Thyroid gland (tissue), 4 donors: ENCODE results near the gene LHCGR. TPM values are rescaled to one million over a fixed set of nuclear protein-coding genes. Genes with fewer than 3 reads are reported as not detected.

ENCODE experiments used
- DNase-seq, 2 donors: peaks; one replicate each; pipeline ENCODE4 v3.0.0-alpha.2; 2019
- H3K27ac ChIP-seq, 3 donors: fragments of 200-600 bp; sonication (generic); 1 replicate in 2 of 3; 2 replicates in 1 of 3; pipeline ENCODE4 v1.5.1; 2016 to 2019; ENCODE audit warnings: mild to moderate bottlenecking in 1 of 3, moderate library complexity in 1 of 3
- H3K27me3 ChIP-seq: fragments of 200-600 bp; sonication (generic); one replicate; pipeline ENCODE4 v1.5.1; 2019
- H3K36me3 ChIP-seq, 2 donors: fragments of 200-600 bp; sonication (generic); one replicate each; pipeline ENCODE4 v1.5.1; 2016 to 2019
- H3K4me1 ChIP-seq, 2 donors: fragments of 200-600 bp; sonication (generic); one replicate each; pipeline ENCODE4 v1.5.1; 2017 to 2019
- H3K4me3 ChIP-seq, 3 donors: fragments of 200-600 bp; sonication (generic); replicated peaks in 1 of 3; 1 replicate in 2 of 3; 2 replicates in 1 of 3; pipeline ENCODE4 v1.5.1; 2016; ENCODE audit warnings: mild to moderate bottlenecking in 1 of 3
- H3K9me3 ChIP-seq: fragments of 200-600 bp; sonication (generic); one replicate; pipeline ENCODE4 v1.5.1; 2017
- POLR2A ChIP-seq, 2 donors: fragments of 450-650 bp; IDR thresholded peaks; one replicate each; pipeline ENCODE4 v1.6.1; 2017; ENCODE audit warnings: antibody characterized with exemption in 2 of 2, mild to moderate bottlenecking in 2 of 2, moderate library complexity in 1 of 2
- WGBS, 2 donors: methylation state at CpG; one replicate each; pipeline ENCODE4 v1.1.5; 2017; 5-methylcytosine and 5-hydroxymethylcytosine counted together
- intact Hi-C: fragments of 100-400 bp; cut with DNase I; formaldehyde crosslinking; loops from one replicate; pipeline ENCODE4 v1.15.1; 2023
- total RNA-seq, 4 donors: library from RNA; depleted of rRNA; stranded (reverse); fragments of >200 nt; gene quantifications; one replicate each; pipeline ENCODE4 v1.2.3, GENCODE V29; 2016
- TF ChIP-seq, protein P1 (sequence below), 6 experiments: fragments of 200-600 bp in 3 of 6; fragments of 450-650 bp in 3 of 6; sonication (generic) in 3 of 6; IDR thresholded peaks; one replicate each; pipeline ENCODE4 v1.5.1; 2016 to 2019; ENCODE audit warnings: antibody characterized with exemption in 6 of 6, mild to moderate bottlenecking in 2 of 6, inconsistent platforms in 1 of 6, moderate library complexity in 1 of 6

The LHCGR gene
- 1 to 10 TPM in 2 of 4 donors, under 1 TPM in 2; 0.59 to 1.7 (median 1.1) TPM for total RNA-seq

DNA sequence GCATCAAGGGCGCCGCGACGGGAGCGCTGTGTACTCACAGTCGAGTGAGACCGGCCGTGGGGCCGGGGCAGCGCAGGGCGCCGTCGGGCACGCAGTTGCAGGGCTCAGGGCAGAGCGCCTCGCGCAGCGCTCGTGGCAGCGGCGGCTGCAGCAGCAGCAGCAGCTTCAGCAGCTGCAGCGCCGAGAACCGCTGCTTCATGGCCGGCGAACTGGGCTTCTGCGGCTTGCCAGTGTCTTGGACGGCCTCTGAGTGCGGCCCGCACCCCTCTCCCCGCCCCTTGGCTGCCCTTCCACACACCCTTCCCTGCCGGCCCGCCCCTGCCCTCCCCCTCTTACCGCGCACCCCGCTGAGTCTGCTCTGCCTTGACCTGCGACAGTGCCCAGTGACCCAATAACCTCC is at the start of gene LHCGR:
LHCGR (minus strand) TSS at position 252 of the 400 bp plus-strand sequence; CDS start at position 199, 53 bp downstream.
- peak within 1 kb of the TSS in 1 of 3 donors; percentile 15 for H3K4me3 ChIP-seq
- no peaks in the 10 kb centered on the region for H3K9me3 ChIP-seq
- TF ChIP-seq POLR2A (IDR thresholded peaks at IDR 0.05), result no peak
- TF ChIP-seq, protein P1, sequence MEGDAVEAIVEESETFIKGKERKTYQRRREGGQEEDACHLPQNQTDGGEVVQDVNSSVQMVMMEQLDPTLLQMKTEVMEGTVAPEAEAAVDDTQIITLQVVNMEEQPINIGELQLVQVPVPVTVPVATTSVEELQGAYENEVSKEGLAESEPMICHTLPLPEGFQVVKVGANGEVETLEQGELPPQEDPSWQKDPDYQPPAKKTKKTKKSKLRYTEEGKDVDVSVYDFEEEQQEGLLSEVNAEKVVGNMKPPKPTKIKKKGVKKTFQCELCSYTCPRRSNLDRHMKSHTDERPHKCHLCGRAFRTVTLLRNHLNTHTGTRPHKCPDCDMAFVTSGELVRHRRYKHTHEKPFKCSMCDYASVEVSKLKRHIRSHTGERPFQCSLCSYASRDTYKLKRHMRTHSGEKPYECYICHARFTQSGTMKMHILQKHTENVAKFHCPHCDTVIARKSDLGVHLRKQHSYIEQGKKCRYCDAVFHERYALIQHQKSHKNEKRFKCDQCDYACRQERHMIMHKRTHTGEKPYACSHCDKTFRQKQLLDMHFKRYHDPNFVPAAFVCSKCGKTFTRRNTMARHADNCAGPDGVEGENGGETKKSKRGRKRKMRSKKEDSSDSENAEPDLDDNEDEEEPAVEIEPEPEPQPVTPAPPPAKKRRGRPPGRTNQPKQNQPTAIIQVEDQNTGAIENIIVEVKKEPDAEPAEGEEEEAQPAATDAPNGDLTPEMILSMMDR (IDR thresholded peaks at IDR 0.05), result no peak
- peaks cover 0 to 9% of the 10 kb centered on the region in 2 donors for H3K4me1 ChIP-seq
- WGBS, 2 donors, result 2 to 9% methylated on average over 10 to 16 of the region's 37 CpGs
- H3K27ac ChIP-seq, result no peak within 1 kb of the TSS
- peak; percentile 29 to 35 for DNase-seq
- intact Hi-C loops, result no loop called here
- H3K27me3 ChIP-seq, result no peaks in the 10 kb centered on the region
- no peaks in the 10 kb centered on the region for H3K36me3 ChIP-seq

DNA sequence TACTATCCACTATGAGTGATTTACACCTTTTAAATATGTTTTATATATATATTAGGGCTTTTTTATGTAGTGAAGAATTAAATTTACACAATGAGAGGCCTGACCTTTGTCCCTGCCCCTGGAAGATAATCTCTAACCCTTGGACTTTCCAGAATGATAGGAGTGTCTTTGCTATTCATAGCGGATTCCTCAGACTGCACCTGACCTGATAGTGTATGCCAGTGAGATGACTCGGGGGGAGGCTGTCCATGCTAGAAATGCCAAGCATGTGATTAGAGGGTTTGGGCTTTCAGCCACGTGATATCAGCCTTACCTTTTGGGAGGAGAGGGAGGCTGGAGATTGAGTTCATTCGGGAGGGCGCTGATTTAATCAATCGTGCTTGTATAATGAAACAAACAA is 44.1 kb upstream of the LHCGR start:
- Histone ChIP-seq H3K36me3 (no peaks in the 10 kb centered on the region), H3K4me1 (no peaks in the 10 kb centered on the region), H3K27ac (no peak overlapping the region), H3K27me3 (no peaks in the 10 kb centered on the region), H3K9me3 (no peaks in the 10 kb centered on the region), H3K4me3 (no peak overlapping the region)
- DNase-seq, result no peak
- intact Hi-C loops, result no loop called here
- WGBS, 2 donors, result 90 to 91% methylated on average over 6 of the region's 6 CpGs
- TF ChIP-seq, protein P1 (IDR thresholded peaks at IDR 0.05), result no peak
- no peak for TF ChIP-seq POLR2A (IDR thresholded peaks at IDR 0.05)

DNA sequence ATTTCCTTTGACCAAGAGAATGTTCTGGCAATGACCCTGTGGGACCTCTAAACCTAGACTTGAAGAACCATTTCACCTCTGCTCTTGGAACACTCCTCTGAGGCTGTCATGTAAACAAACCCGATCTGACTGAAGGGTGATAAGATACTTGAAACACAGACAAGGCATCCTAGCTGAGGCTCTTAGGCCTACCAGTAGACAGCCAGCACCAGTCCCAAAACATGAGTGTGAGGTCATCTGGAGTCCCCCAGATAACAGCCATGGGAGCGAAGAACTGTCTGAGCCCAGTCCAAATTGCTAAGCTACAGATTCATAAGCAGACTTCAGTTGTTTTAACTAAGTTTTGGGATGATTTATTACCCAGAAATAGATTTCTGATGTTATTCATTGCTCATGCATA is 39.5 kb upstream of the LHCGR start:
- H3K27me3 ChIP-seq, result no peaks in the 10 kb centered on the region
- intact Hi-C loops, result no loop called here
- 39% methylated on average over 2 of the region's 2 CpGs for WGBS, 2 donors
- no peak for DNase-seq
- H3K36me3 ChIP-seq, result no peaks in the 10 kb centered on the region
- TF ChIP-seq, protein P1 (IDR thresholded peaks at IDR 0.05), result no peak
- TF ChIP-seq POLR2A (IDR thresholded peaks at IDR 0.05), result no peak
- H3K27ac ChIP-seq, result no peak overlapping the region
- no peaks in the 10 kb centered on the region for H3K4me1 ChIP-seq
- no peak overlapping the region for H3K4me3 ChIP-seq
- H3K9me3 ChIP-seq, result no peaks in the 10 kb centered on the region

DNA sequence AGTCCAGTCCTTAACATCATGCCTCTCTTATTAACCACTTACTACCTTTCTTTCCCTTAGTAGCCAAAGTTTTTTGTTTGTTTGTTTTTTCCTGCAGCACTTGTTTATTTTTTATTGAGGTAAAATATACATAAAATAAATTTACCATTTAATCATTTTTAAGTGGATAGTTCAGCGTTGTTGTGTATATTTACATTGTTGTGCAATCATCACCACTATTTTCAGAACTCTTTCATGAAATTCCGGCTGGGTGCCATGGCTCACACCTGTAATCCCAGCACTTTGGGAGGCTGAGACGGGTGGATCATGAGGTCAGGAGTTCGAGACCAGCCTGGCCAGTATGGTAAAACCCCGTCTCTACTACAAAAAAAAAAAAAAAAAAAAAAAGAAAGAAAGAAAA is 38.1 kb upstream of the LHCGR start:
- Histone ChIP-seq H3K4me1 (no peaks in the 10 kb centered on the region), H3K9me3 (no peaks in the 10 kb centered on the region), H3K4me3 (no peak overlapping the region), H3K27ac (no peak overlapping the region), H3K27me3 (no peaks in the 10 kb centered on the region), H3K36me3 (no peaks in the 10 kb centered on the region)
- TF ChIP-seq POLR2A (IDR thresholded peaks at IDR 0.05), result no peak
- TF ChIP-seq, protein P1 (IDR thresholded peaks at IDR 0.05), result no peak
- 90% methylated on average over 5 of the region's 5 CpGs for WGBS, 2 donors
- intact Hi-C loops, result no loop called here
- DNase-seq, result no peak

DNA sequence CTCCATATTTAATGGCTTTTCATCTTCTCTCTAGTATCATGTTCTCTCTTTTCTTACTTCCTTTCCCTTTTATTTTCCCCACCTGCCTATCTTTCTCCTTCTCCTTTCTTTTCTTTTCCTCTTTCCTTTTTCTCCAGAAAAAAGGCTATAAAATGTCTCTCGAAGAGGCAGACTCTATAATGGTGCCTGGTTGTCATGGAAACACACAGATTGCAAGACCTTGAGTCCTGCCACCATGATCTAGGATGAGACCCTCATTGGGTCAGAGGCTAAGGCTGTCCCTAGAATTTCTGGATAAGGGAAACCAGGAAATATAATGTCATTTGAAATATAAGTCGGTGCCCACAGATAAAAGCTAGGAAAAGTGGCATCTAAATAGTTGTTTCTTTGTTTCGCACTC is 36.5 kb upstream of the LHCGR start:
- intact Hi-C loops, result no loop called here

More for the DNA sequence above, 36.5 kb upstream of the LHCGR start:
- no peaks in the 10 kb centered on the region for H3K27me3 ChIP-seq
- no peak for DNase-seq
- TF ChIP-seq POLR2A (IDR thresholded peaks at IDR 0.05), result no peak
- TF ChIP-seq, protein P1 (IDR thresholded peaks at IDR 0.05), result no peak
- H3K27ac ChIP-seq, result no peak overlapping the region
- 82 to 93% methylated on average over 3 of the region's 3 CpGs for WGBS, 2 donors
- H3K36me3 ChIP-seq, result no peaks in the 10 kb centered on the region
- H3K4me3 ChIP-seq, result no peak overlapping the region
- H3K9me3 ChIP-seq, result no peaks in the 10 kb centered on the region
- no peaks in the 10 kb centered on the region for H3K4me1 ChIP-seq
